Renal cortical epithelial cell (primary cell): ENCODE data around the gene ITGA4. TPM values are rescaled to one million over a fixed set of nuclear protein-coding genes. Genes with fewer than 3 reads are reported as not detected.
A peak's percentile ranks its signal among the peaks of the same experiment; 100 is the strongest.

Source experiments
- DNase-seq: peaks from one replicate; pipeline ENCODE4 v3.0.0-alpha.2; 2011; ENCODE audit warnings: low read depth
- total RNA-seq: library from RNA; depleted of rRNA; stranded (reverse); fragments of >200 nt; gene quantifications from 2 replicates; pipeline ENCODE4 v1.2.3, GENCODE V29; 2014

Gene ITGA4
- total RNA-seq, 1 donor from 2014 or later: 7.7 TPM

GRCh38 chr2:181458871-181459270 lies 1.7 kb downstream of the ITGA4 start:
- no peak for DNase-seq

GRCh38 chr2:181459621-181460021 lies 2.4 kb downstream of the ITGA4 start:
- no peak for DNase-seq

- DNase-seq: no peak
These were observed 4.1 kb downstream of the ITGA4 start for GRCh38 chr2:181461056-181461997.

- no peak for DNase-seq
These were observed 4.8 kb downstream of the ITGA4 start for GRCh38 chr2:181462033-181462432.

GRCh38 chr2:181463588-181463987 lies 6.4 kb downstream of the ITGA4 start:
- DNase-seq: no peak

- DNase-seq: no peak
These were observed 7.8 kb downstream of the ITGA4 start for GRCh38 chr2:181464966-181465365.

- DNase-seq: no peak
These were observed 8.6 kb downstream of the ITGA4 start for GRCh38 chr2:181465676-181466375.

- DNase-seq: peak; percentile 59
These were observed 9.7 kb downstream of the ITGA4 start for GRCh38 chr2:181466661-181467576.

GRCh38 chr2:181467966-181468707 lies 11.0 kb downstream of the ITGA4 start:
- no peak for DNase-seq

- DNase-seq: peak; percentile 66
These were observed 11.6 kb downstream of the ITGA4 start for GRCh38 chr2:181468811-181469210.

- no peak for DNase-seq
These were observed 14.0 kb downstream of the ITGA4 start for GRCh38 chr2:181471226-181471625.

GRCh38 chr2:181471783-181472182 lies 14.6 kb downstream of the ITGA4 start:
- DNase-seq: peak; percentile 78

- no peak for DNase-seq
These were observed 15.8 kb downstream of the ITGA4 start for GRCh38 chr2:181472990-181473389.

GRCh38 chr2:181474222-181474881 lies 17.2 kb downstream of the ITGA4 start:
- no peak for DNase-seq

- DNase-seq: no peak
These were observed 26.0 kb downstream of the ITGA4 start for GRCh38 chr2:181483211-181483610.

GRCh38 chr2:181483876-181484275 lies 26.7 kb downstream of the ITGA4 start:
- DNase-seq: peak; percentile 15

GRCh38 chr2:181484851-181485637 lies 27.9 kb downstream of the ITGA4 start:
- no peak for DNase-seq

GRCh38 chr2:181485638-181485946 lies 28.4 kb downstream of the ITGA4 start:
- no peak for DNase-seq

- no peak for DNase-seq
These were observed 42.0 kb downstream of the ITGA4 start for GRCh38 chr2:181499231-181499630.

- DNase-seq: peak; percentile 62
These were observed 43.0 kb downstream of the ITGA4 start for GRCh38 chr2:181500201-181500600.
